Measurements from ENCODE around the gene FIZ1.

Gene FIZ1

GRCh38 chr19:55613396-55613795 lies 14.1 kb upstream of the FIZ1 start:
- no peak for DNase-seq (ENCODE audit: low read depth)

GRCh38 chr19:55611983-55612645 lies 12.8 kb upstream of the FIZ1 start:
- DNase-seq (ENCODE audit: low read depth): no peak

GRCh38 chr19:55611300-55611982 lies 12.1 kb upstream of the FIZ1 start:
- DNase-seq (ENCODE audit: low read depth): no peak

GRCh38 chr19:55609326-55609725 lies 10.0 kb upstream of the FIZ1 start:
- DNase-seq (ENCODE audit: low read depth): no peak

- no peak for DNase-seq (ENCODE audit: low read depth)
Observed at GRCh38 chr19:55606817-55607216, 7.5 kb upstream of the FIZ1 start.

GRCh38 chr19:55606471-55606787 lies 7.1 kb upstream of the FIZ1 start:
- DNase-seq (ENCODE audit: low read depth): no peak

GRCh38 chr19:55605637-55606470 lies 6.5 kb upstream of the FIZ1 start, which contains the start of gene ZNF865:
Gene ZNF865 (plus strand): TSS chr19:55605647. CDS start chr19:55613619, 7,972 bp downstream.
- DNase-seq (ENCODE audit: low read depth): peak; percentile 91

- DNase-seq (ENCODE audit: low read depth): peak; percentile 96
Observed at GRCh38 chr19:55605207-55605636, 5.9 kb upstream of the FIZ1 start.

GRCh38 chr19:55603581-55604292 lies 4.4 kb upstream of the FIZ1 start:
- no peak for DNase-seq (ENCODE audit: low read depth)

- no peak for DNase-seq (ENCODE audit: low read depth)
Observed at GRCh38 chr19:55603115-55603514, 3.8 kb upstream of the FIZ1 start.

- no peak for DNase-seq (ENCODE audit: low read depth)
Observed at GRCh38 chr19:55602104-55603001, 3.0 kb upstream of the FIZ1 start.

GRCh38 chr19:55601084-55601483 lies 1.8 kb upstream of the FIZ1 start:
- no peak for DNase-seq (ENCODE audit: low read depth)

GRCh38 chr19:55600662-55601028 lies 1.3 kb upstream of the FIZ1 start:
- no peak for DNase-seq (ENCODE audit: low read depth)

- DNase-seq (ENCODE audit: low read depth): peak; percentile 87
Observed at GRCh38 chr19:55599842-55600661, 735 bp upstream of the FIZ1 start, which contains the start of gene ZNF524. Gene ZNF524 (plus strand): TSS chr19:55600288. CDS start chr19:55602113, 1,825 bp downstream.

- DNase-seq (ENCODE audit: low read depth): peak; percentile 97
Observed at GRCh38 chr19:55598719-55599467, 424 bp downstream of the FIZ1 start.

GRCh38 chr19:55598034-55598433 lies 1.3 kb downstream of the FIZ1 start:
- DNase-seq (ENCODE audit: low read depth): no peak

GRCh38 chr19:55597501-55597921 lies 1.8 kb downstream of the FIZ1 start:
- DNase-seq (ENCODE audit: low read depth): no peak

- DNase-seq (ENCODE audit: low read depth): no peak
Observed at GRCh38 chr19:55596304-55596703, 3.0 kb downstream of the FIZ1 start.

GRCh38 chr19:55594996-55595545 lies 4.2 kb downstream of the FIZ1 start:
- DNase-seq (ENCODE audit: low read depth): no peak
